Neural cell (in vitro differentiated cells): Measurements from ENCODE around the gene NTRK1.

ENCODE experiments used
- CTCF ChIP-seq: fragments of 450-650 bp; IDR thresholded peaks from 2 replicates; pipeline ENCODE4 v1.5.1; 2014; ENCODE audit warnings: antibody characterized with exemption, mild to moderate bottlenecking, moderate library complexity; ENCODE audit not compliant: poor library complexity, severe bottlenecking
- EZH2 ChIP-seq: fragments of 200-600, 300-800 bp; shearing (Covaris generic), sonication (generic); IDR thresholded peaks from 2 replicates; pipeline ENCODE4 v1.6.1; 2014; ENCODE audit warnings: antibody characterized with exemption, low read length, borderline replicate concordance, mild to moderate bottlenecking; ENCODE audit not compliant: insufficient read depth, poor library complexity, severe bottlenecking
- RAD21 ChIP-seq: fragments of 450-650 bp; conservative IDR thresholded peaks from 2 replicates; pipeline ENCODE4 v1.6.1; 2014; ENCODE audit warnings: antibody characterized with exemption, mild to moderate bottlenecking, moderate library complexity
- TAF1 ChIP-seq: IDR thresholded peaks from 2 replicates; pipeline ENCODE4 v1.6.1; 2012; ENCODE audit warnings: low read depth

DNA sequence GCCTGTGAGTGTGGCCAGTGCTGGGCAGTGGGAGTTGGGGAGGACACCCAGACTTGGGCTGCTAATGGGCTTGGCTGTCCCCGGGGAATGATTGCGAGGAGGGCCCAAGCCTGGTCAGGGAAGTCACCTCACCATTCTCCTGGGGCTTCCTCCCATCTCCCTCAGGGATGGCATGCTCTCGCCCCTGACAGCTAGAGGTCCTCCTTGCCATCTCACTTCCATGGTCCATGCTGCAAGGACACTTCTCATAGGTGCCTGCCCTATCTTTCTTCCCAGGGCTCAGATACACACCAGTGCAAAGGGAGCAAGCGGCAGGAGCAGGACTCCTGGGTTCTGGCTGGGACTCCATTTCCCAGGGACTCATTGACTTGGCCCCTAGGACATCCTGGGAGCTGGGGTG, 4.1 kb downstream of the NTRK1 start:
- TF ChIP-seq CTCF (no peak), RAD21 (no peak), TAF1 (no peak), EZH2 (no peak)
